ENCODE measurements around the gene SLC8A1. TPM values are rescaled to one million over a fixed set of nuclear protein-coding genes. Genes with fewer than 3 reads are reported as not detected.

Gene SLC8A1
- total and polyA plus RNA-seq, 2 of the 13 experiments (the other 11 are each of a cell fraction or from before 2014, with no cell fraction given): not detected

- CTCF ChIA-PET (ENCODE audit: low intra/inter-chr PET ratio, low total read pairs): interaction anchor here (0.6 kb wide), 1 partner anchor 87 kb away, joined by 3 read pairs; no protein-coding TSS in a partner anchor
- ATAC-seq: no peak
- POLR2A ChIA-PET: no interaction called here
Observed at GRCh38 chr2:40466935-40467572, 15.2 kb upstream of the SLC8A1 start.

More at GRCh38 chr2:40466935-40467572, 15.2 kb upstream of the SLC8A1 start:
- in situ Hi-C loops (cut with HindIII; ENCODE audit: extremely low pct_ligation_motif_present, low pct_unique_long_range_greater_than_20kb): no loop called here
- TF ChIP-seq PHF8 (CRISPR knock-in tag; IDR thresholded peaks at IDR 0.05): no peak
- TF ChIP-seq ZNF652 (CRISPR knock-in tag; IDR thresholded peaks at IDR 0.05; ENCODE audit: borderline replicate concordance, low read depth): no peak
- no peak for TF ChIP-seq U2AF1 (optimal IDR thresholded peaks at IDR 0.05; ENCODE audit: low read depth, low read length)
- no peak for TF ChIP-seq CENPX (CRISPR knock-in tag; IDR thresholded peaks at IDR 0.05)
- TF ChIP-seq ZNF770 (CRISPR knock-in tag; IDR thresholded peaks at IDR 0.05): no peak
- TF ChIP-seq ZNF292 (CRISPR knock-in tag; IDR thresholded peaks at IDR 0.05; ENCODE audit: borderline replicate concordance, low read depth): no peak
- WGBS (ENCODE audit: low lambda C conversion rate): under 1% methylated on average over 2 of the region's 2 CpGs
- Histone ChIP-seq H3K79me2 (ENCODE audit: insufficient read depth, low read length) (no peaks in the 10 kb centered on the region), H3K9me3 (ENCODE audit: low read length) (no peaks in the 10 kb centered on the region), H3K4me3 (replicated peaks in 1 of 3; ENCODE audit: insufficient read depth in 1 of 3, low read depth in 2 of 3, low read length in 3 of 3) (no peak overlapping the region), H2AFZ (ENCODE audit: low read length) (no peak overlapping the region), H3K4me1 (ENCODE audit: insufficient read depth, low read length) (peaks cover 4% of the 10 kb centered on the region), H4K20me1 (ENCODE audit: insufficient read depth, low read length) (no peaks in the 10 kb centered on the region), H3K36me3 (replicated peaks in 1 of 2; ENCODE audit: control insufficient read depth in 1 of 2, insufficient read depth in 2 of 2, low read length in 2 of 2) (no peaks in the 10 kb centered on the region), H3K9ac (ENCODE audit: insufficient read depth, low read depth, low read length) (no peak overlapping the region), H3K27ac (ENCODE audit: extremely low read length, insufficient read depth, low read length) (no peak overlapping the region), H3K4me2 (ENCODE audit: low read depth, low read length) (no peak overlapping the region), H3K27me3 (ENCODE audit: control insufficient read depth in 1 of 2, insufficient read depth in 2 of 2, low read length in 2 of 2) (no peaks in the 10 kb centered on the region)
- BruUV-seq (replicated peaks): no TSS peak
- DNase-seq (ENCODE audit: low spot score) (no peak), FAIRE-seq (no peak)
- intact Hi-C loops (cut with micrococcal nuclease; ENCODE audit: unreplicated experiment): no loop called here
